ENCODE results near the gene PPM1G. TPM values are rescaled to one million over a fixed set of nuclear protein-coding genes. Genes with fewer than 3 reads are reported as not detected.
A peak's percentile ranks its signal among the peaks of the same experiment; 100 is the strongest.
"Not testable (repeated sequence)": the region's sequence is repeated elsewhere in the genome, so short reads cannot be mapped to it uniquely, and the experiment has no call there.

The PPM1G gene
- polyA plus RNA-seq, 4 donors = 87.3 to 98.8 (median 92.5) TPM

- no peak for DNase-seq (ENCODE audit: low read depth in 4 of 4, low spot score in 2 of 4)
Observed at GRCh38 chr2:27376866-27377617, 32.3 kb downstream of the PPM1G start.

GRCh38 chr2:27376151-27376865 lies 33.1 kb downstream of the PPM1G start:
- no peak for DNase-seq (ENCODE audit: low read depth in 4 of 4, low spot score in 2 of 4)

GRCh38 chr2:27375513-27376099 lies 33.8 kb downstream of the PPM1G start:
- DNase-seq (ENCODE audit: low read depth in 4 of 4, low spot score in 2 of 4) = no peak

GRCh38 chr2:27373567-27373966 lies 35.8 kb downstream of the PPM1G start:
- DNase-seq (ENCODE audit: low read depth in 4 of 4, low spot score in 2 of 4) = no peak

GRCh38 chr2:27372937-27373336 lies 36.5 kb downstream of the PPM1G start:
- DNase-seq (ENCODE audit: low read depth in 4 of 4, low spot score in 2 of 4) = no peak

- no peak for DNase-seq (ENCODE audit: low read depth in 4 of 4, low spot score in 2 of 4)
Observed at GRCh38 chr2:27370816-27371620, 38.4 kb downstream of the PPM1G start.

- peak; percentile 90 to 99 (median 98) for DNase-seq (ENCODE audit: low read depth in 4 of 4, low spot score in 2 of 4)
Observed at GRCh38 chr2:27370026-27370815, 39.2 kb downstream of the PPM1G start, which contains the start of the genes EIF2B4 and SNX17. Gene EIF2B4 (minus strand): TSS chr2:27370338. CDS start chr2:27370314, 24 bp downstream. Gene SNX17 (plus strand): TSS chr2:27370616. CDS start chr2:27370744, 128 bp downstream.

- DNase-seq (ENCODE audit: low read depth in 4 of 4, low spot score in 2 of 4) = no peak
Observed at GRCh38 chr2:27369471-27370025, 39.8 kb downstream of the PPM1G start.

- DNase-seq (ENCODE audit: low read depth in 4 of 4, low spot score in 2 of 4) = no peak
Observed at GRCh38 chr2:27363933-27364332, 45.5 kb downstream of the PPM1G start.

GRCh38 chr2:27362678-27363420 lies 46.5 kb downstream of the PPM1G start:
- DNase-seq (ENCODE audit: low read depth in 4 of 4, low spot score in 2 of 4) = no peak

- peak; percentile 94 to 97 (median 94) for DNase-seq (ENCODE audit: low read depth in 4 of 4, low spot score in 2 of 4)
Observed at GRCh38 chr2:27356382-27357181, 52.8 kb downstream of the PPM1G start, which contains the start of gene GTF3C2. Gene GTF3C2 (minus strand): TSS chr2:27356764. CDS start chr2:27343554, 13,210 bp downstream.

- no peak for DNase-seq (ENCODE audit: low read depth in 4 of 4, low spot score in 2 of 4)
Observed at GRCh38 chr2:27356056-27356381, 53.4 kb downstream of the PPM1G start.

GRCh38 chr2:27354597-27354927 lies 54.8 kb downstream of the PPM1G start:
- DNase-seq (ENCODE audit: low read depth in 4 of 4, low spot score in 2 of 4) = no peak

- DNase-seq (ENCODE audit: low read depth in 4 of 4, low spot score in 2 of 4) = no peak
Observed at GRCh38 chr2:27353762-27354596, 55.4 kb downstream of the PPM1G start.

- DNase-seq (ENCODE audit: low read depth in 4 of 4, low spot score in 2 of 4) = not testable (repeated sequence)
Observed at GRCh38 chr2:27353386-27353761, 56.0 kb downstream of the PPM1G start.

GRCh38 chr2:27351802-27352598 lies 57.4 kb downstream of the PPM1G start:
- DNase-seq (ENCODE audit: low read depth in 4 of 4, low spot score in 2 of 4) = no peak
